Heart left ventricle (tissue), 16 donors: ENCODE data around the gene NPR3. TPM values are rescaled to one million over a fixed set of nuclear protein-coding genes. Genes with fewer than 3 reads are reported as not detected.

Source experiments
- ATAC-seq, 4 donors: fragments of 200-7000 bp; cut with Tn5 transposase; one replicate each; pipeline ENCODE4 v1.9.1; 2020 to 2022; ENCODE audit warnings: moderate library complexity in 4 of 4, mild to moderate bottlenecking in 3 of 4, moderate number of reproducible peaks in 1 of 4
- DNase-seq, 5 donors: peaks; one replicate each; pipeline ENCODE4 v3.0.0-alpha.2; 2020
- H3K27ac ChIP-seq, 12 donors: fragments of 200-600 bp; sonication (generic) in 4 of 12; one replicate each; pipeline versions ENCODE4 v1.5.0 to v1.8.0; 2016 to 2022; ENCODE audit warnings: mild to moderate bottlenecking in 2 of 12
- H3K27me3 ChIP-seq, 9 donors: fragments of 200-600 bp; sonication (generic) in 2 of 9; one replicate each; pipeline versions ENCODE4 v1.5.1 to v1.8.0; 2016 to 2022; ENCODE audit warnings: mild to moderate bottlenecking in 3 of 9
- H3K36me3 ChIP-seq, 9 donors: fragments of 200-600 bp; sonication (generic) in 2 of 9; one replicate each; pipeline versions ENCODE4 v1.5.0 to v1.8.0; 2018 to 2022; ENCODE audit warnings: mild to moderate bottlenecking in 2 of 9
- H3K4me1 ChIP-seq, 12 donors: fragments of 200-600 bp; sonication (generic) in 4 of 12; one replicate each; pipeline versions ENCODE4 v1.5.0 to v1.8.0; 2016 to 2022; ENCODE audit warnings: mild to moderate bottlenecking in 3 of 12
- H3K4me3 ChIP-seq, 12 donors: fragments of 200-600 bp; sonication (generic) in 4 of 12; one replicate each; pipeline versions ENCODE4 v1.5.0 to v1.8.0; 2017 to 2022; ENCODE audit warnings: mild to moderate bottlenecking in 9 of 12, moderate library complexity in 4 of 12
- H3K9me3 ChIP-seq, 12 donors: fragments of 200-600 bp; sonication (generic) in 4 of 12; one replicate each; pipeline versions ENCODE4 v1.5.0 to v1.8.0; 2016 to 2022; ENCODE audit warnings: mild to moderate bottlenecking in 1 of 12
- CTCF ChIP-seq, 12 donors: fragments of 200-600 bp; sonication (generic) in 4 of 12; IDR thresholded peaks; one replicate each; pipeline versions ENCODE4 v1.5.0 to v1.8.0; 2018 to 2022; ENCODE audit warnings: antibody characterized with exemption in 12 of 12, mild to moderate bottlenecking in 5 of 12
- POLR2A ChIP-seq, 2 donors: fragments of 450-650 bp; IDR thresholded peaks; one replicate each; pipeline ENCODE4 v1.6.1; 2017; ENCODE audit warnings: antibody characterized with exemption in 2 of 2, mild to moderate bottlenecking in 2 of 2, moderate library complexity in 2 of 2
- WGBS, 4 donors: extraction: QIAGEN DNeasy Blood & Tissue Kit in 2 of 4; methylation state at CpG; one replicate each; pipeline versions ENCODE4 v1.1.5 to v1.1.7; 2013 to 2018; 5-methylcytosine and 5-hydroxymethylcytosine counted together
- intact Hi-C, 10 donors: fragments of 100-400 bp; cut with DNase I; formaldehyde crosslinking; loops; one replicate each; pipeline versions ENCODE4 v1.11.1 to v1.14.2; 2022
- polyA plus RNA-seq, 2 donors: library from polyadenylated mRNA; stranded (reverse); fragments of 200-250 nt; gene quantifications; one replicate each; pipeline ENCODE4 v1.2.3, GENCODE V29; 2013
- total RNA-seq, 9 donors: library from RNA; depleted of rRNA in 2 of 9; stranded (reverse); fragments of >200 nt in 2 of 9; fragmentation: NEBNext Ultra II Directional in 3 of 9; extraction: Animal tissue kit (Norgen Biotek cat#: 25700) in 3 of 9; gene quantifications; one replicate each; pipeline versions ENCODE4 v1.1.0 to v1.2.4, GENCODE V29; 2016 to 2023
- donor health status: ischemic (EF 13 %, LVEDD 7.1; RV severe dilation, severe dysfunction).
- donor health status: healthy with polysubstance abuse.
- donor health status: DM: no; HTN: yes; CAD: no.
- donor health status: DM: no; HTN: no; CAD: no.
- donor health status: ischemic (EF 25% LVEDD 6.9; RV normal size, moderate dysfunction).
- donor health status: ischemic (EF 25% LVEDD 5.7; RV mildly dilated, moderate dysfunction).
- donor health status: healthy.
- donor health status: DM: yes; HTN: yes; CAD: no.
- donor health status: ischemic (EF 35%, LVEDD 5.7; RV mildly dilated, moderate dysfunction).
- donor health status: nonischemic (EF 11% LVEDD 7.7; RV severe dilation, severe dysfunction).
- donor health status: DM: yes; HTN: yes; CAD: no.
- donor health status: PGD.
- donor health status: ischemic (EF 29% LVEDD 5.4; RV normal size, mild dysfunction).
- donor health status: nonischemic (EF 23%, LVEDD 6.1; RV moderate dilation, normal function).

NPR3 gene
- total and polyA plus RNA-seq, 11 donors, result 8.8 to 127 (median 32.7) TPM

GRCh38 chr5:32785611-32786254 lies 74.6 kb downstream of the NPR3 start:
- H3K27ac ChIP-seq, result no peak overlapping the region
- DNase-seq (no peak), ATAC-seq (no peak)
- H3K36me3 ChIP-seq, result peaks cover 0 to 70% (median 0%) of the 10 kb centered on the region in 9 donors
- peaks cover 0 to 7% (median 0%) of the 10 kb centered on the region in 12 donors for H3K4me1 ChIP-seq
- intact Hi-C loops, result no loop called here
- WGBS, 4 donors, result 74 to 85% (median 84%) methylated on average over 3 of the region's 3 CpGs
- no peaks in the 10 kb centered on the region for H3K27me3 ChIP-seq
- no peak overlapping the region for H3K4me3 ChIP-seq
- no peak for TF ChIP-seq CTCF (IDR thresholded peaks at IDR 0.05)
- no peak for TF ChIP-seq POLR2A (IDR thresholded peaks at IDR 0.05)
- no peaks in the 10 kb centered on the region for H3K9me3 ChIP-seq

GRCh38 chr5:32786311-32786710 lies 75.2 kb downstream of the NPR3 start:
- Histone ChIP-seq H3K27ac (no peak overlapping the region), H3K9me3 (no peaks in the 10 kb centered on the region), H3K4me3 (no peak overlapping the region), H3K4me1 (peaks cover 0 to 8% (median 0%) of the 10 kb centered on the region in 12 donors), H3K27me3 (no peaks in the 10 kb centered on the region), H3K36me3 (peaks cover 0 to 64% (median 0%) of the 10 kb centered on the region in 9 donors)
- DNase-seq (no peak), ATAC-seq (no peak)
- 90 to 93% (median 92%) methylated on average over 4 of the region's 4 CpGs for WGBS, 4 donors
- intact Hi-C loops, result no loop called here
- no peak for TF ChIP-seq POLR2A (IDR thresholded peaks at IDR 0.05)
- no peak for TF ChIP-seq CTCF (IDR thresholded peaks at IDR 0.05)

GRCh38 chr5:32790411-32790951 lies 79.4 kb downstream of the NPR3 start:
- Histone ChIP-seq H3K4me1 (peaks cover 0 to 8% (median 0%) of the 10 kb centered on the region in 12 donors), H3K36me3 (peaks cover 0 to 37% (median 0%) of the 10 kb centered on the region in 9 donors), H3K27me3 (no peaks in the 10 kb centered on the region), H3K9me3 (no peaks in the 10 kb centered on the region), H3K4me3 (no peak overlapping the region), H3K27ac (no peak overlapping the region)
- DNase-seq (no peak), ATAC-seq (no peak)
- intact Hi-C loops, result no loop called here
- 46 to 65% (median 57%) methylated on average over 2 of the region's 2 CpGs for WGBS, 4 donors
- TF ChIP-seq CTCF (IDR thresholded peaks at IDR 0.05) (no peak), POLR2A (IDR thresholded peaks at IDR 0.05) (no peak)

- WGBS, 4 donors, result 70 to 84% (median 76%) methylated on average over 9 of the region's 9 CpGs
- ATAC-seq (no peak), DNase-seq (no peak)
- Histone ChIP-seq H3K36me3 (peaks cover 0 to 25% (median 0%) of the 10 kb centered on the region in 9 donors), H3K4me1 (peaks cover 0 to 8% (median 0%) of the 10 kb centered on the region in 12 donors), H3K27ac (no peak overlapping the region), H3K9me3 (peaks cover 0 to 6% (median 0%) of the 10 kb centered on the region in 12 donors), H3K4me3 (no peak overlapping the region), H3K27me3 (no peaks in the 10 kb centered on the region)
- TF ChIP-seq POLR2A (IDR thresholded peaks at IDR 0.05), result no peak
- no peak for TF ChIP-seq CTCF (IDR thresholded peaks at IDR 0.05)
- intact Hi-C loops, result no loop called here
Measured at GRCh38 chr5:32791536-32792243, 80.6 kb downstream of the NPR3 start.
